Measurements from ENCODE around the gene TMC3. TPM values are rescaled to one million over a fixed set of nuclear protein-coding genes. Genes with fewer than 3 reads are reported as not detected.

TMC3 gene
- total and polyA plus RNA-seq, 10 of the 15 experiments (the other 5 are each of a cell fraction or from before 2014, with no cell fraction given) = 0.03 to 0.04 (median 0.04) TPM; not detected in 7

- TF ChIP-seq, protein P1, sequence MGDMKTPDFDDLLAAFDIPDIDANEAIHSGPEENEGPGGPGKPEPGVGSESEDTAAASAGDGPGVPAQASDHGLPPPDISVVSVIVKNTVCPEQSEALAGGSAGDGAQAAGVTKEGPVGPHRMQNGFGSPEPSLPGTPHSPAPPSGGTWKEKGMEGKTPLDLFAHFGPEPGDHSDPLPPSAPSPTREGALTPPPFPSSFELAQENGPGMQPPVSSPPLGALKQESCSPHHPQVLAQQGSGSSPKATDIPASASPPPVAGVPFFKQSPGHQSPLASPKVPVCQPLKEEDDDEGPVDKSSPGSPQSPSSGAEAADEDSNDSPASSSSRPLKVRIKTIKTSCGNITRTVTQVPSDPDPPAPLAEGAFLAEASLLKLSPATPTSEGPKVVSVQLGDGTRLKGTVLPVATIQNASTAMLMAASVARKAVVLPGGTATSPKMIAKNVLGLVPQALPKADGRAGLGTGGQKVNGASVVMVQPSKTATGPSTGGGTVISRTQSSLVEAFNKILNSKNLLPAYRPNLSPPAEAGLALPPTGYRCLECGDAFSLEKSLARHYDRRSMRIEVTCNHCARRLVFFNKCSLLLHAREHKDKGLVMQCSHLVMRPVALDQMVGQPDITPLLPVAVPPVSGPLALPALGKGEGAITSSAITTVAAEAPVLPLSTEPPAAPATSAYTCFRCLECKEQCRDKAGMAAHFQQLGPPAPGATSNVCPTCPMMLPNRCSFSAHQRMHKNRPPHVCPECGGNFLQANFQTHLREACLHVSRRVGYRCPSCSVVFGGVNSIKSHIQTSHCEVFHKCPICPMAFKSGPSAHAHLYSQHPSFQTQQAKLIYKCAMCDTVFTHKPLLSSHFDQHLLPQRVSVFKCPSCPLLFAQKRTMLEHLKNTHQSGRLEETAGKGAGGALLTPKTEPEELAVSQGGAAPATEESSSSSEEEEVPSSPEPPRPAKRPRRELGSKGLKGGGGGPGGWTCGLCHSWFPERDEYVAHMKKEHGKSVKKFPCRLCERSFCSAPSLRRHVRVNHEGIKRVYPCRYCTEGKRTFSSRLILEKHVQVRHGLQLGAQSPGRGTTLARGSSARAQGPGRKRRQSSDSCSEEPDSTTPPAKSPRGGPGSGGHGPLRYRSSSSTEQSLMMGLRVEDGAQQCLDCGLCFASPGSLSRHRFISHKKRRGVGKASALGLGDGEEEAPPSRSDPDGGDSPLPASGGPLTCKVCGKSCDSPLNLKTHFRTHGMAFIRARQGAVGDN (IDR thresholded peaks at IDR 0.05) = peak; percentile 34; the same call in 1 of the 2 replicates
- TF ChIP-seq MEF2A (IDR thresholded peaks at IDR 0.05; ENCODE audit: insufficient read depth, low read depth, low read length) (0 out of 2 replicates have a peak, but pooled peaks have one; percentile 64), MEF2B (IDR thresholded peaks at IDR 0.05; ENCODE audit: partially characterized antibody, poor library complexity, severe bottlenecking) (peak; percentile 10), SMAD5 (IDR thresholded peaks at IDR 0.05; ENCODE audit: low read depth) (no peak), MTA2 (IDR thresholded peaks at IDR 0.05; ENCODE audit: low read depth) (no peak), NFIC (IDR thresholded peaks at IDR 0.05; ENCODE audit: low read depth, low read length) (0 out of 2 replicates have a peak, but pooled peaks have one; percentile 44), ETV6 (conservative IDR thresholded peaks at IDR 0.05 in 1 of 2, IDR thresholded peaks at IDR 0.05 in 1 of 2; ENCODE audit: borderline replicate concordance in 1 of 2, low read depth in 1 of 2) (no peak), FOXK2 (IDR thresholded peaks at IDR 0.05) (no peak), BMI1 (IDR thresholded peaks at IDR 0.05; ENCODE audit: borderline replicate concordance) (no peak), HCFC1 (IDR thresholded peaks at IDR 0.05; ENCODE audit: low read length) (no peak), ZNF622 (IDR thresholded peaks at IDR 0.05) (no peak), MTA3 (IDR thresholded peaks at IDR 0.05; ENCODE audit: borderline replicate concordance, low read length) (peak; percentile 63; the same call in 1 of the 2 replicates), KDM1A (IDR thresholded peaks at IDR 0.05; ENCODE audit: borderline replicate concordance) (no peak), SRF (IDR thresholded peaks at IDR 0.05; ENCODE audit: low read depth in 2 of 2, low read length in 2 of 2) (no peak), RUNX3 (IDR thresholded peaks at IDR 0.05; ENCODE audit: low read length) (peak; percentile 40), JUND (IDR thresholded peaks at IDR 0.05; ENCODE audit: low read depth, low read length) (no peak), BACH1 (IDR thresholded peaks at IDR 0.05; ENCODE audit: borderline replicate concordance) (no peak), POU2F2 (IDR thresholded peaks at IDR 0.05; ENCODE audit: borderline replicate concordance, low read depth, low read length) (no peak), BCL11A (IDR thresholded peaks at IDR 0.05; ENCODE audit: low read depth, low read length) (no peak), CEBPB (IDR thresholded peaks at IDR 0.05; ENCODE audit: borderline replicate concordance in 1 of 2, low read depth in 2 of 2, low read length in 2 of 2) (no peak)
- TF ChIP-seq, protein P2, sequence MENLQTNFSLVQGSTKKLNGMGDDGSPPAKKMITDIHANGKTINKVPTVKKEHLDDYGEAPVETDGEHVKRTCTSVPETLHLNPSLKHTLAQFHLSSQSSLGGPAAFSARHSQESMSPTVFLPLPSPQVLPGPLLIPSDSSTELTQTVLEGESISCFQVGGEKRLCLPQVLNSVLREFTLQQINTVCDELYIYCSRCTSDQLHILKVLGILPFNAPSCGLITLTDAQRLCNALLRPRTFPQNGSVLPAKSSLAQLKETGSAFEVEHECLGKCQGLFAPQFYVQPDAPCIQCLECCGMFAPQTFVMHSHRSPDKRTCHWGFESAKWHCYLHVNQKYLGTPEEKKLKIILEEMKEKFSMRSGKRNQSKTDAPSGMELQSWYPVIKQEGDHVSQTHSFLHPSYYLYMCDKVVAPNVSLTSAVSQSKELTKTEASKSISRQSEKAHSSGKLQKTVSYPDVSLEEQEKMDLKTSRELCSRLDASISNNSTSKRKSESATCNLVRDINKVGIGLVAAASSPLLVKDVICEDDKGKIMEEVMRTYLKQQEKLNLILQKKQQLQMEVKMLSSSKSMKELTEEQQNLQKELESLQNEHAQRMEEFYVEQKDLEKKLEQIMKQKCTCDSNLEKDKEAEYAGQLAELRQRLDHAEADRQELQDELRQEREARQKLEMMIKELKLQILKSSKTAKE (IDR thresholded peaks at IDR 0.05; ENCODE audit: low read depth, poor library complexity, severe bottlenecking) = no peak
- TF ChIP-seq, protein P3, sequence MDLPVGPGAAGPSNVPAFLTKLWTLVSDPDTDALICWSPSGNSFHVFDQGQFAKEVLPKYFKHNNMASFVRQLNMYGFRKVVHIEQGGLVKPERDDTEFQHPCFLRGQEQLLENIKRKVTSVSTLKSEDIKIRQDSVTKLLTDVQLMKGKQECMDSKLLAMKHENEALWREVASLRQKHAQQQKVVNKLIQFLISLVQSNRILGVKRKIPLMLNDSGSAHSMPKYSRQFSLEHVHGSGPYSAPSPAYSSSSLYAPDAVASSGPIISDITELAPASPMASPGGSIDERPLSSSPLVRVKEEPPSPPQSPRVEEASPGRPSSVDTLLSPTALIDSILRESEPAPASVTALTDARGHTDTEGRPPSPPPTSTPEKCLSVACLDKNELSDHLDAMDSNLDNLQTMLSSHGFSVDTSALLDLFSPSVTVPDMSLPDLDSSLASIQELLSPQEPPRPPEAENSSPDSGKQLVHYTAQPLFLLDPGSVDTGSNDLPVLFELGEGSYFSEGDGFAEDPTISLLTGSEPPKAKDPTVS (IDR thresholded peaks at IDR 0.05; ENCODE audit: low read depth, low read length) = no peak
These were observed 89.6 kb downstream of the TMC3 start (continued) for GRCh38 chr15:81284256-81285031.
